Activated naive CD8-positive, alpha-beta T cell treated with anti-CD3 and anti-CD28 coated beads, Interleukin-2, amount 50 U/mL, for 16 hours (primary cell): ENCODE measurements around the gene DAP3.
A peak's percentile ranks its signal among the peaks of the same experiment; 100 is the strongest.
"Not testable (repeated sequence)": the region's sequence is repeated elsewhere in the genome, so short reads cannot be mapped to it uniquely, and the experiment has no call there.

Experiments used
- DNase-seq: peaks from one replicate; pipeline ENCODE4 v3.0.0-alpha.2; 2020; ENCODE audit warnings: low read depth, low spot score

Gene DAP3

DNA sequence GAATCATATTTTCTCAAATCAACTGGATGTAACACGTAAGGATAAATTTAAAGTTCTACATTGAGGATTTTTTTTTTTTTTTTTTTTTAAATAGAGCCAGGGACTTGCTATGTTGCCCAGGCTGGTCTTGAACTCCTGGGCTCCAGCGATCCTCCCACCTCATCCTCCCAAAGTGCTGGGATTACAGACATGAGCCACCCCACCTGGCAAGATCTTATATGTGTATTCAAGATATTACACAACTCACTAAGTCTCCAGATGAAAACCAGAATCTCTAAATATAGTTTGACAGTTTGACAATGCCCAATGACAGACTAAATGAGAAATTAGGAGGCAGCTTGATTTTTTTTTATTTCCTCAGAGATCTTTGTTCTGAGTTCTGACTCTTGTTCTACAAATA lies 7.1 kb upstream of the DAP3 start:
- DNase-seq, result no peak

DNA sequence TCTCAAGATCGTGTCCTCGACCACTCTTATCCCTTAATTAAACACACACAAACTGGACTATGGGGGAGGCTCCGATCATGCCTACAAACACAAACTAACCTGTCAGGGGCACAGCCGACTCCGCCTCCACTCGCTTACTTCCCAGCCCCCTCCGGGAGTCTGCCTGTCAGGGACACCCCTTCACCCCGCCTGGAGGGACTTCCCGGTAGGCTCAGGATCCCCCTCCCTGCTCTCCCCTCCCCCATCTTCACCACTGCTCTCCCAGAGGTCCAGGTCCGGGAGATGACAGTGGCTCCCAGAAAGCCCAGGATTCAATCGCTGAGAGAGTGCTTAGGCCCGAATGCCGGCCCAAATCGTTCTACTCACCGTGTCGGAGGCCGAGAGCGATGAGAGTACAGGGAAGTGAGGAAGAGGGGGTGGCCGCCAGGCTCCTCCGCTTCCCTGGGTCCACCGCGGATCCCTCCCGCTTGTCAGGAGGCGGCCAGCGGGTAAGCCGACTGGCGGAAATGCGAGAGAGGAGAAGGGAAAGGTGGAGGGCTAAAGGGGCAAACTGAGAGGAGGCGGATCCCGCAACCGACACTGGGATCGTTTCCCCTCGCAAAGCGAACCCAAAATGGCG lies 1.1 kb upstream of the DAP3 start:
- not testable (repeated sequence) for DNase-seq

DNA sequence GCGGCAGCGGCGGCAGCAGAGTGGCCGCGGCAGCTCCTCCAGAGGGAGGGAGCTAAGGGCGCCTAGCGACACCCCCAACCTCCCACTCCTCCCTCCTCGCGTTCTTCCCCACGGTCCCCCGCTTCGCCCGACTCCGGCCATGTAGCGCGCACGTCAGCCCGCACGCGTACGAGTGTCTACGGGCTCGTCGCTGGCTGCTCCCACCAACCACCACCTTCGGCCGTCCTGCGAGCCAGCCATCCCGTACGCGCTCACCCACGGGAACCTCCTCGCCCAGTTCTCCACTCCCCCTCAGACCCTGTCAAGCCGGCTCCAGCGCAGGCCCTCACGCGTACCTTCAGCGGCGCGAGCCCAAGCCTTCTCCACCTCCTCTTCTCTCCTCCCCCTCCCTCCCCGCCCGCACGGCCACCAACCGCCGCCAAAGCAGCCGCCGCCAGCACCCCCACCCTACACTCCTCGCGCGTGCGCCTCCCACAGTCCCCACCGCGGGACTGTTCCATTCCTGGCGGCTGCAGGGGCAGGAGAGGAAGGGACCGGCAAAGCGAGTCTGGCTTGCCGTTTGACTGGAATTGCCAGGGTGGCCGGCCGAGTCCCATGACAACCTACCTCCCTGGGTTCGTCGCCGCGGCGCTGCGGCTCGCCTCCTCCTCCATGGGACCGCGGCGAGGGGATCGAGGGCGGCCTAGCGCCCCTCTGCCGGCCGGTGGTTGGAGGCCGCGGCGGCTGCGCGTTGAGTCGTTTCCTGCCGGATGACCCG lies 389 bp upstream of the DAP3 start, which contains the start of gene YY1AP1:
TSS of gene YY1AP1 (minus strand) at position 451 of the 757 bp plus-strand sequence. CDS start 8,338 bp downstream, outside the sequence.
- DNase-seq, result peak; percentile 87

DNA sequence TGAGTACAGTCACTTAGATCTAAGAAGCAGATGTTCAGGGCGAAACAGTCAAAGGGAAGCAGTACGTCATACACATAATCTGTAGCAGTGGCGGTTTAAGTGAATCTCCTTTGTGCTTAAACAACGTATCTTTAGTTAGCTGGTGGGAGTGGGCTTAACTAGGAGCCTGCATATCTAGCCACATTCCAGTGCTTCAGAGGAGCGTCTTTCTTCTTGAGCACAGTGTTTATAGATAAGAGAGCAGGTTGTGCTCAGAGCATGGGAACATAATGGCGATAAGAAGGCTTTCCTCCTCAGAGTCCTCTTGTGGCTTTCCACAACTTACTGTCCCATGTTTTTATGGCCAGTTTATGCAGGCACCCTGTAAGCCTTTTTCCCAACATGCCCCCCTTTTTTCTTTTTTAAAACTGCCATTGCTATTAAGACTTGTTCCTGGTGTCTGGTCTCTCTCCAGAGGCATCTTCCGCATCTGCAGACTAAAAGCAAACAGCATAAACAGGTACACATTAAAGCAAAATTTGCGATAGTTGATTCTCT lies 3.2 kb downstream of the DAP3 start:
- no peak for DNase-seq

DNA sequence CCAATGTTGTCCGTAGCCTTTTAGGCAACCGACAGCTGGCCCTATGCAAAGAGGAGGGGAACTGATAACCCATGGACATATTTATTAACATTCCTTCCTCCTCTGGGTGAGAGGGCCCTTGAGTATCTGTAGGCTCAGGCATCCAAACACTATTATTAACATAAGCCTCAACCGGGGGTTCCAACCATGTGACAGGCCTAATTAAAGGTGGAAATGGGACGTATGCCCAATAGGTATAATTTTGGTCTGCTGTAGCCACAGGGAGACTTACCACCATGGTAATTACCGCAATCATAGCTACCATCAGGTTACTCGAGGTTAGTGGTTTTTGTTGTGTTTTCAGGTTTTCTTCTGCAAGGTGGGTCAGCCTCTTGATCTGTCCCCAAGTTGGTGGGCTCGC lies 5.3 kb downstream of the DAP3 start:
- no peak for DNase-seq

DNA sequence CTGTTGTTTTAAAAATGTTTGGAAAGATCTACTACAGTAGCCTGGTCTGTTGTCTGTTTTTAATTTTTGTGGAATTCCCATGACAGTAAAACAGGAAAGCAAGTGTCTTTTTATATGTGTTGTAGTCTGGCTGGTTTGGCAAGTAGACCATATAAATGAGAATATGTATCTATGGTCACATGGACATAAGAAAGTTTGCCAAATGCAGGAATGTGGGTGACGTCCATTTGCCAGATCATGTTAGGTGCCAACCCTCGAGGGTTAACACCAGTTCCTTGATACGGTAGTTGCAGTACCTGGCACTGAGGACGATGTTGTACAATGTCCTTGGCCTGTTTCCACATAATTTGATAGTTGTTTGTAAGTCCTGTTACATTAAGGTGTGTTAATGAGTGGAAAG lies 6.2 kb downstream of the DAP3 start:
- DNase-seq, result no peak

DNA sequence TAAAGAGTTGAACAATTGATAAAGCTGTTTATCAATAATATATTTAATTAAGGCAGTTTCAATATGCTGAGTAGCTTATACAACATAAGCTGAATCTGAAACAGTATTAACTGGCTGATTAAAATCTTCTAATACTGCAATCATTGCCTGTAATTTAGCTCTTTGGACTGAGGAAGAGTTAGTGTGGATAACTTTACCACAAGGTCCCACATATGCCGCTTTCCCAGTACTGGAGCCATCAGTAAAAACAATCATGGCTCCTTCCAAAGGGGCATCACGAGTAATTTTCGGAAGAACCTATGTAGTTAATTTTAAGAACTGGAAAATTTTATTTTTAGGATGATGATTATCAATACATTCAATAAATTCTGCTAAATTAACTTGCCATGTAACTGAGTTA lies 6.7 kb downstream of the DAP3 start:
- no peak for DNase-seq

DNA sequence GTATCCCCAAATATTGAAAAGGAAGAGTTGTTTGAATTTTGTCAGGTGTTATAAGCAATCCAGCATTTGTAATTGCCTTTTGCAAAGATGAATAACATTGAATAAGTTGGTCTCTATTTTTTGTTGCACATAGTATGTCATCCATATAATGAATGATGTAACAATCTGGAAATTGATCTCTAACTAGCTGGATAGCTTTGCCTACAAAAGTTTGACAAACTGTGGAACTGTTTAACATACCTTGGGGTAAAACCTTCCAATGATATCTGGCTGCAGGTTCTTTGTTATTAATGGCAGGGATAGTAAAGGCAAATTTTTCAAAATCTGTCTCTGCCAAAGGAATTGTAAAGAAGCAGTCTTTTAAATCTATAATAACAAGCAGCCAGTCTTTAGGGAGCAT lies 7.6 kb downstream of the DAP3 start:
- DNase-seq, result no peak

DNA sequence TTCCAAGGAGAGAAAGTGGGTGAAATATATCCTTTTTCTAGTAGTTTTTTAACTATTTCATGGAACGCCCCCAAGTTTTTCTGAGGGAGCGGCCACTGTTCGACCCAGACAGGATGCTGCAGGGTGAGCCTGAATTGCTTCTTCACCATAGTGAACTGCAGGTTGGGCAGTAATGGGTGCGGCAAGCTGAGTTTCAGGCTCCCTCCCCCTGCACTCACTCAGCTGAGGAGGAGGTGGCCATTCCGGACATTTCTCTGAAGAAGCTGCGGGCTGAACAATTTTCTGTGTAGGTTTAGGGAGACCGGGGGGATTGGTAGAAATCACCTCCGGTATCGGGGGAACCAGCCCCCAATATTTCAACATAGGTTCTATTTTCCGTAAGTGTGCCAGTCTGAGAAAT lies 8.2 kb downstream of the DAP3 start:
- DNase-seq, result no peak

DNA sequence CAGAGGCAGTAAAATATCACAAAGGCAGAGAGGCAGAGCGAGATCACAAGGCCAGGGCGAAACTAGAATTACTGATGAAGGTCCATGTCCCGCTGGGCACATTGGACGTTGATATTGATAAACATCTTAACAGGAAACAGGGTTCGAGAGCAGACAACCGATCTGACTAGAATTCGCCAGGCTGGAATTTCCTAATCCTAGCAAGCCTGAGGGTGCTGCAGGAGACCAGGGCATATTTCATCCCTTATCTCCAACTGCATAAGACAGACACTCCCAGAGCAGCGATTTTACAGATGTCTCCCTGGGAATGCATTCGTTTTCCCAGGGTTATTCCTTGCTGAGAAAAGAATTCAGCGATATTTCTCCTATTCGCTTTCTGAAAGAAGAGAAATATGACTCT lies 8.7 kb downstream of the DAP3 start:
- DNase-seq, result not testable (repeated sequence)

DNA sequence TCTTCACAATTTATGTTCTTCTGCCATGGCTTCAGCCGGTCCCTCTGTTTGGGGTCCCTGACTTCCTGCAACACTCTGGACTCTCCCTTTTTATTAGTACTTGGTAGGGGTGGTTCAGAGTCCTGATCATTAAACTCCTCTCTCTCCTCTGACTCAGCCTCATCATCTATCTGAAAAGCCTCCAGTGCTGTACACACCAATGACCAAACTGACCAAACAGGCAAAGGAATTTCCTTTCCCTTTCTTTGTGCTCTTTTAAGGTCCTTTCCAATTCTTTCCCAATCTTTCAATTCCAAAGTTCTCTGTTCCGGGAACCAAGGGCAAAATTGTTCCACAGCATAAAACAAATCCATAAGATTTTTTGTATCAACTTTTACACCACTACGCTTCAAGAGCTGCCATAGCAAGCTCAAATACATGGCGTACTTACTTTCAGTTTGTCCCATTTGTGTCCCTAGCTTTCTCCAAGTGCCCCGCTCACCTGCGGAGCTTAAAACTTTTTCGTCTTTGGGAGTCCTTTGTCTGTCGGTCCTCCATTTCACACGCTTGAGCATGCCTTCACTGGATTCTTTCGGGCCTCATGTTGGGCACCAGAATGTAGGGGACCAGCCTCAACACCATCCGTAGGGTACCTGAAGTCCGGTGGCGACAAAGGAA lies 9.6 kb downstream of the DAP3 start:
- no peak for DNase-seq

DNA sequence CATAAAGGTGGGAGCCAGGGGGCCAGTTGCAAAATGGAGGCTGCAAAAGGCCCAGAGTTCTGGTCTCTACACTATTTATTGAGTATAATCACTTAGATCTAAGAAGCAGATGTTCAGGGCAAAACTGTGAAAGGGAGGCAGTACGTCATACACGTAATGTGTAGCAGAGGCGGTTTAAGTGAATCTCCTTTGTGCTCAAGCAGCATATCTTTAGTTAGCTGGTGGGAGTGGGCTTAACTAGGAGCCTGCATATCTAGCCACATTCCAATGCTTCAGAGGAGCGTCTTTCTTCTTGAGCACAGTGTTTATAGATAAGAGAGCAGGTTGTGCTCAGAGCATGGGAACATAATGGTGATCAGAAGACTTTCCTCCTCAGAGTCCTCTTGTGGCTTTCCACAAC lies 10.2 kb downstream of the DAP3 start:
- not testable (repeated sequence) for DNase-seq

DNA sequence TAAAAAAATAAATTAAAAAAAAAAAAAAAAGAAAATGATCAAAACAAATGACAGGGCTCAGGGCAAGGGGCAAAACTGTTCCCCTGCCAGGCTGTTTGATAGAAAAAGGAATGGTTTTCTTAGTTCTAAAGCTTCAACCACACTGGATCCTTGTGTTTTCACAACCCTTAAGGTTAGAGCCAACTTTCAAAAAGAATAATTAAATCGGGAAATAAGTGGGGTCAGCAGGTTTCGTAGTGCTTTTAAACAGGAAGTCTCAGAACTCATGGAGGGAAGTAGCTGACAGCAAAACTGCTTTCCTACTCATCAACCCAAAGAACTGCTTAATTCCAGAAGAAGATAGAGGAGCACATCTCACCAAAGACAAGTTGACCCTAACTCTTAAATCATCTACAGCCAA lies 12.8 kb downstream of the DAP3 start:
- DNase-seq, result not testable (repeated sequence)

DNA sequence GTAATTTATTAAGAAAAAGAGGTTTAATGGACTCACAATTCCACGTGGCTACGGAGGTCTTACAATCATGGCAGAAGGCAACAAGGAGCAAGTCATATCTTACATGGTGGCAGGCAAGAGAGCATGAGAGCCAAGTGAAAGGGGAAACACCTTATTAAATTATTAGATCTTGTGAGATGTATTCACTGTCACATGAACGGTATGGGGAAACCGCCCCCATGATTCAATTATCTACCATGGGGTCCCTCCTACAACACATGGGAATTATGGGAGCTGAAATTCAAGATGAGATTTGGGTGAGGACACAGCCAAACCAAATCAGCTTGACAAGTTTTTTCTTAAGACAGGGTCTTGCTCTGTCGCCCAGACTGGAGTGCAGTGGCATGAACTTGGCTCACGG lies 14.3 kb downstream of the DAP3 start:
- DNase-seq, result no peak

DNA sequence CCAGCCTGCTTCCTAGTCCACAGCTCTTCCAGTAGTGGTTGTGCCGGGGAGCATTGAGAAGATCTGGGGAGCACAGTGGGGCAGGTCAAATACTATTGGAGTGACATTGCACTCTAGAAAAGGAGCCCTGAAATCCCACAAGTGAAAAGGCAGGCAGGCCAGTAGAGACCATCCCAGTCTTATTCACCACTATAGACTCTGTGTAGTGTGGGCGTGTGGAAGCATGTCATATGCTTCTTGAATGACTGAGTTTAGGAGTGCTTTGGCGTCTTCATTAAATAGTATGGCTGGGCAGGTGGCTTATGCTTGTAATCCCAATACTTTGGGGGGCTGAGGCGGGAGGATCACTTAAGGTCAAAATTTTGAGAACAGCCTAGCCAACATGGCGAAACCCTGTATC lies 15.5 kb downstream of the DAP3 start:
- DNase-seq, result not testable (repeated sequence)

DNA sequence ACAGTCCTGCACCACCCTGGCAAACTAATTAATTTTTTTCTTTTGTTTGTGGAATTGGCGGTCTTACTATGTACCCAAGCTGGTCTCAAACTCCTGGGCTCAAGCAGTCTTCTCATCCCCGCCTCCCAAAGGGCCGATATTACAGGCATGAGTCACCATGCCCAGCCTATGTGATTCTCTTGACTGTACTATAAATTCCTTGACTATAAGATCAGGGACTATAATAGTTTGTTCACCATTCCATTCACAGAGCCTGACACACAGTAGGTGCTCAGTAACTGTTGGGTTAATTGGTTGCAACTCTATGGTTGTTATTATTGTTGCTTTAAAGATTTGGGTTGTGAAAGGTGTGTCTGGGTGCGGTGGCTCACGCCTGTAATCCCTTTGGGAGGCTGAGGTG lies 17.2 kb downstream of the DAP3 start:
- no peak for DNase-seq

DNA sequence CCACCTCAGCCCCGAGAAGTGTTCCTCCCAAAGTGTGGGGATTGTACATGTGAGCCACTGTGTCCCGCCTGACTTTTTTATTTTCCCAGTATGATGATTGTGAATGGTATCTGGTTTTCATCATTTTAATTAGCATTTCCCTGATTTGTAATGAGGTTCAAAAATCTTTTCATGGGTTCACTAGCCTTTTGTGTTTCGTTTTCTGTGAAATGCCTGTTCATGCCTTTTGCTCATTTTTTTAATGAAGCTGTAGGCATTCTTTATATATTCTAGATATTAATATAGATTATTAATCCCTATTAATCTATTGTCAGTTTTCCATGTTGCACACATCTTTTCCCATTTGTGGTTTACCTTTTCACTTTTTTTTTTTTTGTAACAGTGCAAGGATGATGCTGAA lies 20.5 kb downstream of the DAP3 start:
- DNase-seq, result no peak

DNA sequence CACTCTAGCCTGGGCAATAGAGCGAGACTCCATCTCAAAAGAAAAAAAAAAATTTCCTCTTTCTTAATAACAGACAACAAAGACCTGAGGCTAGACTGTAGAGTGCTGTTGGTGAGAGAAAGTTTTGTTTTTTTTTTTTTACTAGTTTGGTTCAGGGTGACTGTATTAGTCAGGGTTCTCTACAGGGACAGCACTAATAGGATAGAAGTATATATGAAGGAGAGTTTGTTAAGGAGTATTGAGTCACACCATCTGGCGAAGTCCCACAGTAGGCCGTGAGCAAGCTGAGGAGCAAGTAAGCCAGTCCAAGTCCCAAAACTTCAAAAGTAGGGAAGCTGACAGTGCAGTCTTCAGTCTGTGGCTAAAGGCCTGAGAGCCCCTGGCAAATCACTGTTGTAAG lies 22.6 kb downstream of the DAP3 start:
- not testable (repeated sequence) for DNase-seq

DNA sequence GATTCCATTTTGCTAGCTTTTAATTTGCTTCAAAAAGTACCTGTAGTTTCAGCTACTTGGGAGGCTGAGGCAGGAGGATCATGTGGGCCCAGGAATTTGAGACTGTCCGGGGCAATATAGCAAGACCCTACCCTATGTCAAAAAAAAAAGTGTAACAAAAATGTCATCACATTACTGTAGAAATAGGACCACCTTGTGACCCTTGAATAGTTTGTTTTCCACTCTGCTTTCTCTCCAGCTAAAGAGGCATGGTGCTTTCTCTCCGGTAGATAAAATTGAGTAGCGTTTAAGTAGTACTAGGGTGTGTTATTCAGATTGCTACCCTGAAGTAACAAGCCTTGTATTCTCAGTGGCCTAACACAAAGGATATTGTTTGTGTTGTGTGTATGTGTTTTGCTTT lies 23.7 kb downstream of the DAP3 start:
- not testable (repeated sequence) for DNase-seq

DNA sequence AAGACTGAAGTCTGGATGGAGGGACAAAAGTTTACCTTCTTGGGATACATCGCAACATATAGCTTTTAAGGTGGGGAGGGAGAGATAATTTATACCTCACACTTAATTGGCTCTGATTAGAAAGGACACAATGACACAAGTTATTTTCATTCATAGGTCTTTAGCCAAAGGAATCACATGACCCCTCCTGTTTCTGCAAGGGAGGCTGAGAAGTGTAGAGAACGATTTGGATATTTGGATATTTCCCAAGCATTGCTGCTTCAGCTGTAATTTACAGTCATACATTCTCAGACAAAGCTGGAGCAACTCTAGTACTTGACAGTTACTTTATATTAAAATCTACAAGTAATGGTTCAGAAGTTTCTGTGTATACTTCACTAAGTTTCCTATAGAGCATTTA lies 24.2 kb downstream of the DAP3 start:
- no peak for DNase-seq

DNA sequence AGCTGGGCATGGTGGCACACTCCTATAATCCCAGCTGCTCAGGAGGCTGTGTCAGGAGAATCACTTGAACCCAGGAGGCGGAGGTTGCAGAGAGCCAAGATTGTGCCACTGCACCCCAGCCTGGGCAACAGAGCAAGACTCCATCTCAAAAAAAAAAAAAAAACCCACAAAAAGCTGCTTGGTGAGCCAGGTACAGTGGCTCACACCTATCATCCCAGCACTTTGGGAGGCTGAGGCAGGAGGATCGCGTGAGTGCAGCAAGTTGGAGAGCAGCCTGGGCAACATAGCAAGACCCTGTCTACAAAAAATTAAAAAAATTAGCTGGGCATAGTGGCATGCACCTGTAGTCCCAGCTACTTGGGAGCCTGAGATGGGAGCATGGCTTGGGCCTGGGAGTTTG lies 26.2 kb downstream of the DAP3 start:
- DNase-seq, result not testable (repeated sequence)

DNA sequence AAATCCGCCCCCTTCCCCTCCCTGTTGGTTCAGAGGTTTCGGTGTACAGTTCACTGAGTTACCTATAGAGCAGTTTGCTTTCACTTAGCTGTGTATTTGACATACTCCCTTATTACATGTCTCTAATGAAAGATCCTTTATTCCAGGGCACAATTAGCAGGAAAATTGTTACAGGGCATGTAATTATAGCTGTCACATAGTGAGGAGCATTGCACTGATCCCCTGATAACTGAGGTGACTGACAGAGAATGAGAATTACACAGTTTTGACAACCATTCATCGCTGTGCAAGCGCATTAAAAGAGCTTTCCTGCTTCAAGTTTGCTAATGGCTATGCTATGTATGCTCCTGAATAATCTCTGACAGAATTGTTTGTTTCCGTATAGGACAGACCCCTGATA lies 26.9 kb downstream of the DAP3 start:
- no peak for DNase-seq

DNA sequence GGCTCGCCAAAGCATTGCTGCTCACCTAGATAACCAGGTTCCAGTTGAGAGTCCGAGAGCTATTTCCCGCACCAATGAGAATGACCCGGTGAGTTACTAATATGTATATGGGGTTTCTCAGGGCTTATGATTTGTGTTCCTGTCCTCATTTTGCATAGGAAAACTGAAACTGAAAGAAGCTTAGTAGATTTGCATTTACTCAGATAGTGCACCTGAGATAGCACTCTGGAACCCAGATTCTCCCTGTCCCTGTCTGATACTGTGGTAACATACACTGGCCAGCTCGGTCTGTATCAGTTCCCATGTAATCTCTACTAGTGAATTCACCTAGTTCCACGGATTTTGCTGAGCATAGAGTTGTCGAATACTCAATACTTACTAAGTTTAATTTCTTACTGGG lies 28.1 kb downstream of the DAP3 start:
- DNase-seq, result no peak
